ENCODE data around the gene SEMA6D. TPM values are rescaled to one million over a fixed set of nuclear protein-coding genes. Genes with fewer than 3 reads are reported as not detected.

Gene SEMA6D
- total RNA-seq, 4 donors from 2014 or later = 23.3 to 59.4 (median 42.7) TPM

GRCh38 chr15:47813748-47814384, 96.6 kb downstream of the SEMA6D start:
- WGBS, 2 donors (ENCODE audit: low coverage in 1 of 2) = 66% methylated on average over 5 of the region's 5 CpGs
- in situ Hi-C loops (cut with MboI; ENCODE audit: low pct_ligation_motif_present in 1 of 4, low pct_unique_long_range_greater_than_20kb in 1 of 4, low sequenced_read_pairs in 3 of 4) = no loop called here

GRCh38 chr15:47814620-47815019, 97.3 kb downstream of the SEMA6D start:
- H3K4me1 ChIP-seq = no peaks in the 10 kb centered on the region
- H3K9me3 ChIP-seq = no peaks in the 10 kb centered on the region
- H3K36me3 ChIP-seq = no peaks in the 10 kb centered on the region
- DNase-seq = no peak
- intact Hi-C loops (cut with DNase I; ENCODE audit: low total_unique reads) = loop anchor here (5.0 kb wide), 1 partner anchor 777 kb away; no protein-coding TSS in a partner anchor
- no peak overlapping the region for H3K4me3 ChIP-seq
- 71% methylated on average over 1 of the region's 1 CpG; no CpG with 5 or more reads in 1 of the 2 donors for WGBS, 2 donors (ENCODE audit: low coverage in 1 of 2)
- in situ Hi-C loops (cut with MboI; ENCODE audit: low pct_ligation_motif_present in 1 of 4, low pct_unique_long_range_greater_than_20kb in 1 of 4, low sequenced_read_pairs in 3 of 4) = no loop called here
- TF ChIP-seq CTCF (IDR thresholded peaks at IDR 0.05) (no peak), POLR2AphosphoS5 (IDR thresholded peaks at IDR 0.05) (no peak), POLR2A (IDR thresholded peaks at IDR 0.05) (no peak), EP300 (IDR thresholded peaks at IDR 0.05; ENCODE audit: low read depth) (no peak)
- no peaks in the 10 kb centered on the region for H3K27me3 ChIP-seq
- no peak overlapping the region for H3K27ac ChIP-seq

More at GRCh38 chr15:47813748-47814384, 96.6 kb downstream of the SEMA6D start:
- DNase-seq = no peak
- Histone ChIP-seq H3K27ac (no peak overlapping the region), H3K9me3 (no peaks in the 10 kb centered on the region), H3K4me1 (no peaks in the 10 kb centered on the region), H3K4me3 (no peak overlapping the region), H3K27me3 (no peaks in the 10 kb centered on the region), H3K36me3 (no peaks in the 10 kb centered on the region)
- TF ChIP-seq POLR2A (IDR thresholded peaks at IDR 0.05) (no peak), CTCF (IDR thresholded peaks at IDR 0.05) (no peak), POLR2AphosphoS5 (IDR thresholded peaks at IDR 0.05) (no peak)
- intact Hi-C loops (cut with DNase I; ENCODE audit: low total_unique reads) = no loop called here

- no peak for DNase-seq
- WGBS, 2 donors (ENCODE audit: low coverage in 1 of 2) = 80 to 82% methylated on average over 1 to 5 of the region's 5 CpGs
- in situ Hi-C loops (cut with MboI; ENCODE audit: low pct_ligation_motif_present in 1 of 4, low pct_unique_long_range_greater_than_20kb in 1 of 4, low sequenced_read_pairs in 3 of 4) = no loop called here
Observed at GRCh38 chr15:47817969-47818548, 100.8 kb downstream of the SEMA6D start.

GRCh38 chr15:47819158-47819557, 101.9 kb downstream of the SEMA6D start:
- intact Hi-C loops (cut with DNase I; ENCODE audit: low total_unique reads) = loop anchor here (5.0 kb wide), 1 partner anchor 782 kb away; no protein-coding TSS in a partner anchor
- H3K9me3 ChIP-seq = no peaks in the 10 kb centered on the region
- peaks cover 0 to 7% (median 0%) of the 10 kb centered on the region in 4 donors for H3K4me1 ChIP-seq
- in situ Hi-C loops (cut with MboI; ENCODE audit: low pct_ligation_motif_present in 1 of 4, low pct_unique_long_range_greater_than_20kb in 1 of 4, low sequenced_read_pairs in 3 of 4) = no loop called here
- 80% methylated on average over 2 of the region's 2 CpGs; no CpG with 5 or more reads in 1 of the 2 donors for WGBS, 2 donors (ENCODE audit: low coverage in 1 of 2)
- no peak overlapping the region for H3K4me3 ChIP-seq
- no peak for TF ChIP-seq CTCF (IDR thresholded peaks at IDR 0.05)
- no peak for TF ChIP-seq POLR2AphosphoS5 (IDR thresholded peaks at IDR 0.05)
- no peak for TF ChIP-seq POLR2A (IDR thresholded peaks at IDR 0.05)
- TF ChIP-seq EP300 (IDR thresholded peaks at IDR 0.05; ENCODE audit: low read depth) = no peak
- no peaks in the 10 kb centered on the region for H3K27me3 ChIP-seq
- DNase-seq = no peak
- H3K36me3 ChIP-seq = no peaks in the 10 kb centered on the region
- H3K27ac ChIP-seq = no peak overlapping the region

More at GRCh38 chr15:47817969-47818548, 100.8 kb downstream of the SEMA6D start:
- no peaks in the 10 kb centered on the region for H3K27me3 ChIP-seq
- intact Hi-C loops (cut with DNase I; ENCODE audit: low total_unique reads) = loop anchor here (5.0 kb wide), 1 partner anchor 781 kb away; no protein-coding TSS in a partner anchor
- no peaks in the 10 kb centered on the region for H3K9me3 ChIP-seq
- H3K4me3 ChIP-seq = no peak overlapping the region
- peaks cover 0 to 7% (median 0%) of the 10 kb centered on the region in 4 donors for H3K4me1 ChIP-seq
- no peak for TF ChIP-seq EP300 (IDR thresholded peaks at IDR 0.05; ENCODE audit: low read depth)
- no peak for TF ChIP-seq POLR2A (IDR thresholded peaks at IDR 0.05)
- no peak for TF ChIP-seq POLR2AphosphoS5 (IDR thresholded peaks at IDR 0.05)
- H3K27ac ChIP-seq = no peak overlapping the region
- H3K36me3 ChIP-seq = no peaks in the 10 kb centered on the region

Data from transverse colon (tissue), 4 donors.